Uterus (tissue), 4 donors: Measurements from ENCODE around the gene PLA2G7. TPM values are rescaled to one million over a fixed set of nuclear protein-coding genes. Genes with fewer than 3 reads are reported as not detected.

Experiments used
- DNase-seq, 2 donors: peaks; one replicate each; pipeline ENCODE4 v3.0.0-alpha.2; 2019 to 2020
- H3K27ac ChIP-seq, 2 donors: fragments of 200-600 bp; sonication (generic); 1 replicate in 1 of 2; 2 replicates in 1 of 2; pipeline ENCODE4 v1.5.1; 2016 to 2018
- H3K27me3 ChIP-seq, 2 donors: fragments of 200-600 bp; sonication (generic); one replicate each; pipeline ENCODE4 v1.5.1; 2018 to 2019; ENCODE audit warnings: control low read depth in 1 of 2
- H3K36me3 ChIP-seq, 2 donors: fragments of 200-600 bp; sonication (generic); one replicate each; pipeline ENCODE4 v1.5.1; 2019; ENCODE audit warnings: control low read depth in 1 of 2
- H3K4me1 ChIP-seq, 2 donors: fragments of 200-600 bp; sonication (generic); one replicate each; pipeline ENCODE4 v1.5.1; 2018 to 2019; ENCODE audit warnings: control low read depth in 1 of 2
- H3K4me3 ChIP-seq, 2 donors: fragments of 200-600 bp; sonication (generic); 1 replicate in 1 of 2; 2 replicates in 1 of 2; pipeline ENCODE4 v1.5.1; 2018 to 2019; ENCODE audit warnings: mild to moderate bottlenecking in 1 of 2
- H3K9me3 ChIP-seq, 2 donors: fragments of 200-600 bp; sonication (generic); one replicate each; pipeline ENCODE4 v1.5.1; 2019; ENCODE audit warnings: control low read depth in 1 of 2
- POLR2A ChIP-seq, 2 donors: fragments of 450-650 bp; IDR thresholded peaks; one replicate each; pipeline ENCODE4 v1.6.1; 2016; ENCODE audit warnings: antibody characterized with exemption in 2 of 2, mild to moderate bottlenecking in 1 of 2, moderate library complexity in 1 of 2
- intact Hi-C: fragments of 100-400 bp; cut with DNase I; formaldehyde crosslinking; loops from one replicate; pipeline ENCODE4 v1.15.1; 2023; ENCODE audit warnings: low total_unique reads
- total RNA-seq, 4 donors: library from RNA; depleted of rRNA in 3 of 4; stranded (reverse); fragments of >200 nt in 3 of 4; gene quantifications; one replicate each; pipeline versions ENCODE4 v1.1.0 to v1.2.4, GENCODE V29; 2014 to 2023
- TF ChIP-seq, protein P1 (sequence below), 4 experiments: fragments of 200-600 bp in 2 of 4; fragments of 450-650 bp in 2 of 4; sonication (generic) in 2 of 4; IDR thresholded peaks; one replicate each; pipeline ENCODE4 v1.5.1; 2016 to 2019; ENCODE audit warnings: antibody characterized with exemption in 4 of 4, mild to moderate bottlenecking in 2 of 4, moderate library complexity in 1 of 4
- donor health status: DM: yes; HTN: yes; CAD: no.

Gene PLA2G7
- total RNA-seq, 4 donors from 2014 or later = 3.9 TPM; not detected in 3

DNA sequence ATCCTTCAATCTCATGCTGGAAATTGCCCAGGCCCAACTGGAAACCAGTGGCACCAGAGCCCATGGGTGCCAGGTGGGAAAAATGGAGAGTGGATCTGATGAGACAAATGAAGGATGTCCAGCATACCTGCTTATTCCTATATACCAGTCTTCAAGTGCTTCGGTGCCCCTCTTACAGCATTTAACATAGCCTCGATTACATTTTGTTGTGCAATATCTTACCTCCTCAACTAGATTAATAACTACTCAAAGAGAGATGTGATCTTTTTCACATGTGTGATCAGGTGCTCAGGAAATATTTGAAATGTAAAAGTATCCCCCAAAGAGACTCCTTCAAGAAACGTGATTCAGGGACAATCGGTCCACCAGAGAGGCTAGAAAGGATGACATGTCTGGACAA is 6.7 kb upstream of the PLA2G7 start:
- Histone ChIP-seq H3K36me3 (no peaks in the 10 kb centered on the region), H3K27ac (no peak overlapping the region), H3K9me3 (no peaks in the 10 kb centered on the region), H3K4me1 (no peaks in the 10 kb centered on the region), H3K4me3 (no peak overlapping the region), H3K27me3 (no peaks in the 10 kb centered on the region)
- TF ChIP-seq, protein P1, sequence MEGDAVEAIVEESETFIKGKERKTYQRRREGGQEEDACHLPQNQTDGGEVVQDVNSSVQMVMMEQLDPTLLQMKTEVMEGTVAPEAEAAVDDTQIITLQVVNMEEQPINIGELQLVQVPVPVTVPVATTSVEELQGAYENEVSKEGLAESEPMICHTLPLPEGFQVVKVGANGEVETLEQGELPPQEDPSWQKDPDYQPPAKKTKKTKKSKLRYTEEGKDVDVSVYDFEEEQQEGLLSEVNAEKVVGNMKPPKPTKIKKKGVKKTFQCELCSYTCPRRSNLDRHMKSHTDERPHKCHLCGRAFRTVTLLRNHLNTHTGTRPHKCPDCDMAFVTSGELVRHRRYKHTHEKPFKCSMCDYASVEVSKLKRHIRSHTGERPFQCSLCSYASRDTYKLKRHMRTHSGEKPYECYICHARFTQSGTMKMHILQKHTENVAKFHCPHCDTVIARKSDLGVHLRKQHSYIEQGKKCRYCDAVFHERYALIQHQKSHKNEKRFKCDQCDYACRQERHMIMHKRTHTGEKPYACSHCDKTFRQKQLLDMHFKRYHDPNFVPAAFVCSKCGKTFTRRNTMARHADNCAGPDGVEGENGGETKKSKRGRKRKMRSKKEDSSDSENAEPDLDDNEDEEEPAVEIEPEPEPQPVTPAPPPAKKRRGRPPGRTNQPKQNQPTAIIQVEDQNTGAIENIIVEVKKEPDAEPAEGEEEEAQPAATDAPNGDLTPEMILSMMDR (IDR thresholded peaks at IDR 0.05) = no peak
- TF ChIP-seq POLR2A (IDR thresholded peaks at IDR 0.05) = no peak
- intact Hi-C loops = no loop called here
- no peak for DNase-seq

DNA sequence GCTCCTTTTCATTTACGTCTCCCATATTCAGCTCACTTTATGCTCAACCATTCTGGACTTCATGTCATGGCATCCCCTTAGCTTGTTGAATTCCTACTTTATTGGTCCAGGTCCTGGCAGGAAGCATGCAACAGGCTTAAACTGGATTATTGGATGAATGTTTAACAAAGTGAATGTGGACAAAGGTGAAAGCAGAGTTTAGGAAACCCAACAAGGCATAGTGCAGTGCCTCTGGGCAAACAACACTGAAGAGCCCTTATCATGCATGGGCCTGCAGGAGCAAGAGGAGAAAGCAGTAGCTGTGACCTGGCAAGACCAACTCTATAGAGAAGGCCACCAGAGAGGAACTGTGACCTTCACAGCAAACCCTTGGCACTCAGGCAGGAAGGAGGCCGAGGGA is 6.3 kb upstream of the PLA2G7 start:
- no peaks in the 10 kb centered on the region for H3K36me3 ChIP-seq
- DNase-seq = no peak
- no peaks in the 10 kb centered on the region for H3K27me3 ChIP-seq
- H3K27ac ChIP-seq = no peak overlapping the region
- no peaks in the 10 kb centered on the region for H3K4me1 ChIP-seq
- H3K9me3 ChIP-seq = no peaks in the 10 kb centered on the region
- intact Hi-C loops = no loop called here
- no peak overlapping the region for H3K4me3 ChIP-seq
- TF ChIP-seq, protein P1 (IDR thresholded peaks at IDR 0.05) = no peak
- no peak for TF ChIP-seq POLR2A (IDR thresholded peaks at IDR 0.05)

DNA sequence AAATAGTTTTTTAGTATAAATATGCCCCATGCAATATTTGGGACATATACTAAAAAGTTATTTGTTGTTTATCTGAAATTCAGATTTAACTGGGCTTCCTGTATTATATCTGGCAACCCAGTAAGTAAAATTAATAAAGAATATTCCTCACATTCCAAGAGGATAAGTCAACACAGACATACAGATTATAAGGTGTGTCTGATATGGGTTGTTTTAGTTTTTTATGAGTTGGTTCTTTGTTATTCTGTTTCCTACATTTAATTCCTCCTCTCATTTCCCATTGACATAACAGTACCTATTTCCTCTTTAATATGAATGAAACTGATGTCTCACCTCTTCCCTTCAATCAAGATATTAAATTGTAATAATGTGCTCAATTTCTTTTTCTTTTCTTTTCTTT is 1.7 kb upstream of the PLA2G7 start:
- intact Hi-C loops = no loop called here
- DNase-seq = no peak
- TF ChIP-seq, protein P1 (IDR thresholded peaks at IDR 0.05) = no peak
- TF ChIP-seq POLR2A (IDR thresholded peaks at IDR 0.05) = no peak

DNA sequence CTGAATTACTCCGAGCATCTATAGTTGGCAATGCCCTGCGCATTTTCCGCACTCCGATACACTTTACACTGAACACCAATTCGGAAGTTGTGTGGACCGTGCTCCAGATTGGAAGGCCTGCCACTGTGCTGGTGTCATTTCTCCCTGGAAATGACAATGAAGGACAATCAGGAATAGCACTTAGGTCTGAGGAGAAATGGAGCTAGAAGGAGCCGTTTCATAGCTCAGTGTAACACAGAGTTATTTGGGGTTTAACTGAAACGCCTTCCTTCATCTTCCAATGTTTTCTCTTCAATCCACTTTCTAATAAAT is 501 bp upstream of the PLA2G7 start:
- no peak for TF ChIP-seq POLR2A (IDR thresholded peaks at IDR 0.05)
- Histone ChIP-seq H3K9me3 (no peaks in the 10 kb centered on the region), H3K27ac (no peak overlapping the region), H3K27me3 (peaks cover 0 to 2% of the 10 kb centered on the region in 2 donors), H3K36me3 (no peaks in the 10 kb centered on the region), H3K4me1 (no peaks in the 10 kb centered on the region), H3K4me3 (peak overlapping the region; percentile 12 to 45)
- DNase-seq = no peak
- intact Hi-C loops = no loop called here

More for the DNA sequence above, 1.7 kb upstream of the PLA2G7 start:
- no peak overlapping the region for H3K4me3 ChIP-seq
- no peaks in the 10 kb centered on the region for H3K9me3 ChIP-seq
- no peak overlapping the region for H3K27ac ChIP-seq
- no peaks in the 10 kb centered on the region for H3K4me1 ChIP-seq
- H3K27me3 ChIP-seq = peaks cover 0 to 2% of the 10 kb centered on the region in 2 donors
- H3K36me3 ChIP-seq = no peaks in the 10 kb centered on the region

DNA sequence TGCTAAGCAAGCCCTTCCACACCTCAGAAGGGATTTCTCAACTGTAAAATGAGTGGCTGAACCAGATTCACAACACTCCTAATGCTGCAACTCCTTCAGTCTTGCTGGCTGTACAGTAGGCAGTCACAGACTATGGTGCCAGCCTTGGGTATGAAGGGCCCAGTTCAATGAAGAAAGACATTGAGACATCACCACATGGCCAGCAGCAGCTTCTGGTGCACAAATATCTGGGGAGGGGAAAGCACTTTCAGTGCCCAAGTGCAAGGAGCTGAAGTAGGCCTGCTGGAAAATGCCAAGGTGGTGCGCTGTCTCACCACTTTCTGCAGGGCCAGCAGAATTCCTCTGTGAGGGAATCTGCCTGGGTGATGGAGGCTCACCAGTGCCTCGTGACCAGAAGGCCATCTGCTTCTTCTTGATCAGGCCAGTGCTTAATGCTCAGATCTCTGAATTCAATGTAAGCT is 1.8 kb downstream of the PLA2G7 start:
- TF ChIP-seq, protein P1 (IDR thresholded peaks at IDR 0.05) = no peak
- no peak for TF ChIP-seq POLR2A (IDR thresholded peaks at IDR 0.05)
- H3K4me3 ChIP-seq = no peak overlapping the region
- no peaks in the 10 kb centered on the region for H3K4me1 ChIP-seq
- H3K27me3 ChIP-seq = peaks cover 0 to 2% of the 10 kb centered on the region in 2 donors
- intact Hi-C loops = no loop called here
- no peak overlapping the region for H3K27ac ChIP-seq
- no peak for DNase-seq
- no peaks in the 10 kb centered on the region for H3K9me3 ChIP-seq
- H3K36me3 ChIP-seq = no peaks in the 10 kb centered on the region

DNA sequence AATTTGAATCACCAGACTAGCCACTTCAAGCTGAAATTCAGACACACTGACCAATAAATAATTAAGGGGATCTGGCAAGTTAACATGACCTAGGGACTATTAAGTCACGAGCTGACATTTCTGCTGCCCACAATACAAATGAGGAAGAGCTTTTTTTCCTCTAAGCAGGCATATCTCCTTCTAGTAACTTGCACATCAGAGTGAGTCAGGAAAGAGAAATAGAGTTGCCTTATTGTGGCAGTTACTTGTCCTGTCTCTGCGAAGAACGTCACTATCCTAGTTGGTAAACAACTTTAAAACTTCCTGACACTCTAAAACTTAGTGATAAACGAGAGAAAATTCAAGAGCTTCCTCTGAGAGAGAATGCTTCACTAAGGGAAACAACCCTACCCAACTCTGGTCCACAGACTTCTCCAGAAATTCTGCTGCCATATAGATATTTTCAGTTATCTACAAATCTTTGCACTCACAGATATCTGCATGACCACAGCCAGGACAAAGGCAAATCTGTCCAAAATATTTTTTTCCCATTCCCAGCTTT is 4.2 kb downstream of the PLA2G7 start:
- Histone ChIP-seq H3K4me3 (no peak overlapping the region), H3K27me3 (peaks cover 0 to 2% of the 10 kb centered on the region in 2 donors), H3K9me3 (no peaks in the 10 kb centered on the region), H3K27ac (no peak overlapping the region), H3K36me3 (no peaks in the 10 kb centered on the region), H3K4me1 (no peaks in the 10 kb centered on the region)
- intact Hi-C loops = no loop called here
- TF ChIP-seq POLR2A (IDR thresholded peaks at IDR 0.05) = no peak
- TF ChIP-seq, protein P1 (IDR thresholded peaks at IDR 0.05) = no peak
- DNase-seq = no peak
